Ishikawa (cell line): ENCODE results near the gene IGFBP4.

Experiments used
- CEBPB ChIP-seq: IDR thresholded peaks from 2 replicates; pipeline ENCODE4 v1.6.1; 2012
- CREB1 ChIP-seq: IDR thresholded peaks from 2 replicates; pipeline ENCODE4 v1.6.1; 2012; ENCODE audit warnings: low read depth
- EGR1 ChIP-seq: IDR thresholded peaks from 2 replicates; pipeline ENCODE4 v1.6.1; 2012
- EP300 ChIP-seq: IDR thresholded peaks from 2 replicates; pipeline ENCODE4 v1.6.1; 2012; ENCODE audit warnings: borderline replicate concordance
- FOXM1 ChIP-seq: IDR thresholded peaks from 2 replicates; pipeline ENCODE4 v1.6.1; 2012; ENCODE audit warnings: low read depth, borderline replicate concordance
- NFIC ChIP-seq: IDR thresholded peaks from 2 replicates; pipeline ENCODE4 v1.6.1; 2012
- RAD21 ChIP-seq: IDR thresholded peaks from 2 replicates; pipeline ENCODE4 v1.6.1; 2012; ENCODE audit warnings: low read depth
- REST ChIP-seq: IDR thresholded peaks from 2 replicates; pipeline ENCODE4 v1.6.1; 2012; ENCODE audit warnings: low read depth, mild to moderate bottlenecking
- TAF1 ChIP-seq: IDR thresholded peaks from 2 replicates; pipeline ENCODE4 v1.6.1; 2012; ENCODE audit warnings: low read depth, mild to moderate bottlenecking
- TCF12 ChIP-seq: IDR thresholded peaks from 2 replicates; pipeline ENCODE4 v1.6.1; 2012; ENCODE audit warnings: low read depth
- TEAD4 ChIP-seq: IDR thresholded peaks from 2 replicates; pipeline ENCODE4 v1.6.1; 2012
- YY1 ChIP-seq: IDR thresholded peaks from 2 replicates; pipeline ENCODE4 v1.6.1; 2012; ENCODE audit warnings: low read depth
- ZBTB7A ChIP-seq: IDR thresholded peaks from 2 replicates; pipeline ENCODE4 v1.6.1; 2012; ENCODE audit warnings: low read depth
- TF ChIP-seq, protein P1 (sequence below): IDR thresholded peaks from 2 replicates; pipeline ENCODE4 v1.6.1; 2012
- TF ChIP-seq, protein P2 (sequence below): IDR thresholded peaks from 2 replicates; pipeline ENCODE4 v1.6.1; 2012

The IGFBP4 gene

GRCh38 chr17:40463122-40463550 lies 19.9 kb downstream of the IGFBP4 start:
- TF ChIP-seq TEAD4, result no peak
- TF ChIP-seq NFIC, result no peak
- TF ChIP-seq EP300, result no peak
- no peak for TF ChIP-seq YY1
- TF ChIP-seq, protein P1, sequence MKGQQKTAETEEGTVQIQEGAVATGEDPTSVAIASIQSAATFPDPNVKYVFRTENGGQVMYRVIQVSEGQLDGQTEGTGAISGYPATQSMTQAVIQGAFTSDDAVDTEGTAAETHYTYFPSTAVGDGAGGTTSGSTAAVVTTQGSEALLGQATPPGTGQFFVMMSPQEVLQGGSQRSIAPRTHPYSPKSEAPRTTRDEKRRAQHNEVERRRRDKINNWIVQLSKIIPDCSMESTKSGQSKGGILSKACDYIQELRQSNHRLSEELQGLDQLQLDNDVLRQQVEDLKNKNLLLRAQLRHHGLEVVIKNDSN, result no peak
- no peak for TF ChIP-seq FOXM1
- TF ChIP-seq RAD21, result no peak
- TF ChIP-seq CEBPB, result no peak
- TF ChIP-seq TCF12, result no peak
- TF ChIP-seq CREB1, result no peak
- TF ChIP-seq ZBTB7A, result no peak
- no peak for TF ChIP-seq EGR1
- TF ChIP-seq TAF1, result no peak
- no peak for TF ChIP-seq REST
- TF ChIP-seq, protein P2, sequence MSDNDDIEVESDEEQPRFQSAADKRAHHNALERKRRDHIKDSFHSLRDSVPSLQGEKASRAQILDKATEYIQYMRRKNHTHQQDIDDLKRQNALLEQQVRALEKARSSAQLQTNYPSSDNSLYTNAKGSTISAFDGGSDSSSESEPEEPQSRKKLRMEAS, result no peak

DNA sequence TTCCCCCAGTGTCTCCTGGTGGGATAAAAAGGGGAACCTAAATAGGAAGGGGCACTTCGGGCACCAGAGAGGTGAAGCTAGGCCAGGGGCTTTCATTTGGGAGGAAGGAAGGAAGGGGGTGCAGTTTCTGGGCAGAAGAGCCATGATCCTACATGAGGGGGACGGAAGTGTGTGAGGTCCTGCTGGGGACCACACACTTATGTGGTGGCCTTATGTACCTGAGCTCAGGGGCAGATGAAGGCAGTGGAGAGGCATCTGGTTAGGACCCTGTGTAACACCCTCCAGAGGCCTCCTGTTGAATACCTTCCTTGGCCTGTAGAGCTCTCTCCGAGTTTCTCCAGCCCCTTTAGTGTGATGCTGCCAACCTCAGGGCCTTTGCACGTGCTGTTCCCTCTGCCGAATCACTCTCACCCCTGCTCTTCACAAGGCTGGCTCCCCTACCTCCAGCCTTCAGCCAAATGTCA lies 21.2 kb downstream of the IGFBP4 start:
- no peak for TF ChIP-seq ZBTB7A
- no peak for TF ChIP-seq CEBPB
- no peak for TF ChIP-seq NFIC
- no peak for TF ChIP-seq TCF12
- TF ChIP-seq EP300, result no peak
- no peak for TF ChIP-seq RAD21
- TF ChIP-seq REST, result no peak
- TF ChIP-seq TAF1, result no peak
- TF ChIP-seq, protein P2, result no peak
- no peak for TF ChIP-seq EGR1
- TF ChIP-seq, protein P1, result no peak
- no peak for TF ChIP-seq YY1
- no peak for TF ChIP-seq FOXM1
- TF ChIP-seq CREB1, result no peak
- no peak for TF ChIP-seq TEAD4

- no peak for TF ChIP-seq FOXM1
- no peak for TF ChIP-seq CREB1
- no peak for TF ChIP-seq CEBPB
- TF ChIP-seq TAF1, result no peak
- TF ChIP-seq TEAD4, result no peak
- no peak for TF ChIP-seq NFIC
- no peak for TF ChIP-seq TCF12
- no peak for TF ChIP-seq ZBTB7A
Measured at GRCh38 chr17:40466298-40466971, 23.2 kb downstream of the IGFBP4 start.

DNA sequence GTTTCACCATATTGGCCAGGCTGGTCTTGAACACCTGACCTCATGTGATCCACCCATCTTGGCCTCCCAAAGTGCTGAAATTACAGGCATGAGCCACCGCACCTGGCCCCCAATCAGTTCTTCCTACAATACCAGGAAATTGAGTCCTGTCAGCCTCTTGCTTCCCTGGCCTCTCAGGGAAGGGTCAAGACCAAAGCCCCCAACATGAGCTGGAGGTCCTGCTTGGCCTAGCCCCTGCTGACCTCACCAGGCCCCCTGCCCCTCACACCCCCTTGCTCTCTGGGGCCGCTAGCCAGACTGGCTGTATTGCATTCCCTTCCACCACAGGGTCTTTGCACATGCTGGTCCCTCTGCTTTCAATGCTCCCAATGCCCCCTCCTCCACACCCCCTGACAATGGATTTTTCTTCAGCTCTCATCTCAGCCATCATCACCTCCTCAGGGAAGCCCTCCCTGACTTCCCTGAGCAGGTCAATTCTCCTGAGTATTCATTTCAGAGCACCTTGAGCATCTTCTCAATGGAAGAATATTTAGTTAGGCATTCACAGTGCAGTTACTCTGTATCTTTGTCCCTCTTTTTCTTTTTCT lies 24.1 kb downstream of the IGFBP4 start:
- TF ChIP-seq EGR1 (no peak), TEAD4 (no peak), CEBPB (no peak), TAF1 (no peak), RAD21 (no peak), YY1 (no peak), NFIC (no peak), FOXM1 (no peak), ZBTB7A (no peak), REST (no peak), EP300 (no peak)
- TF ChIP-seq, protein P2, result no peak
- TF ChIP-seq, protein P1, result no peak
